Measurements from ENCODE around the gene NEURL1B.
"Not testable (repeated sequence)": the region's sequence is repeated elsewhere in the genome, so short reads cannot be mapped to it uniquely, and the experiment has no call there.

Gene NEURL1B

GRCh38 chr5:172640822-172641358, at the start of gene NEURL1B:
NEURL1B (plus strand) TSS chr5:172641263; CDS start chr5:172641407, 144 bp downstream.
- peak; percentile 79 to 81 for DNase-seq

- DNase-seq = no peak
Measured at GRCh38 chr5:172591636-172592035, 49.4 kb upstream of the NEURL1B start.

GRCh38 chr5:172592881-172593280, 48.2 kb upstream of the NEURL1B start:
- DNase-seq = no peak

- no peak for DNase-seq
Measured at GRCh38 chr5:172593306-172593705, 47.8 kb upstream of the NEURL1B start.

- no peak for DNase-seq
Measured at GRCh38 chr5:172593721-172594235, 47.3 kb upstream of the NEURL1B start.

- DNase-seq = no peak
Measured at GRCh38 chr5:172594431-172594830, 46.6 kb upstream of the NEURL1B start.

- DNase-seq = no peak
Measured at GRCh38 chr5:172594867-172595466, 46.1 kb upstream of the NEURL1B start.

GRCh38 chr5:172595596-172596455, 45.2 kb upstream of the NEURL1B start:
- no peak for DNase-seq

- DNase-seq = no peak
Measured at GRCh38 chr5:172596638-172597231, 44.3 kb upstream of the NEURL1B start.

- no peak for DNase-seq
Measured at GRCh38 chr5:172597755-172598155, 43.3 kb upstream of the NEURL1B start.

GRCh38 chr5:172598251-172599203, 42.5 kb upstream of the NEURL1B start:
- DNase-seq = no peak

GRCh38 chr5:172599204-172599567, 41.9 kb upstream of the NEURL1B start:
- no peak for DNase-seq

- no peak for DNase-seq
Measured at GRCh38 chr5:172600571-172600970, 40.5 kb upstream of the NEURL1B start.

GRCh38 chr5:172601576-172601975, 39.5 kb upstream of the NEURL1B start:
- DNase-seq = not testable (repeated sequence)

- no peak for DNase-seq
Measured at GRCh38 chr5:172602783-172603231, 38.3 kb upstream of the NEURL1B start.

- peak; percentile 19 to 62 for DNase-seq
Measured at GRCh38 chr5:172603251-172603806, 37.7 kb upstream of the NEURL1B start.

GRCh38 chr5:172605466-172605865, 35.6 kb upstream of the NEURL1B start:
- DNase-seq = no peak

GRCh38 chr5:172606156-172606785, 34.8 kb upstream of the NEURL1B start:
- no peak for DNase-seq

GRCh38 chr5:172607213-172607793, 33.8 kb upstream of the NEURL1B start:
- DNase-seq = no peak

- no peak for DNase-seq
Measured at GRCh38 chr5:172608773-172609172, 32.3 kb upstream of the NEURL1B start.

GRCh38 chr5:172610643-172611042, 30.4 kb upstream of the NEURL1B start:
- no peak for DNase-seq

All from hippocampal formation (tissue), 2 donors.